ENCODE measurements around the gene RNF227. TPM values are rescaled to one million over a fixed set of nuclear protein-coding genes. Genes with fewer than 3 reads are reported as not detected.
"Not testable (repeated sequence)": the region's sequence is repeated elsewhere in the genome, so short reads cannot be mapped to it uniquely, and the experiment has no call there.

The RNF227 gene
- total RNA-seq, 1 experiment from 2014 or later = 1.1 TPM

DNA sequence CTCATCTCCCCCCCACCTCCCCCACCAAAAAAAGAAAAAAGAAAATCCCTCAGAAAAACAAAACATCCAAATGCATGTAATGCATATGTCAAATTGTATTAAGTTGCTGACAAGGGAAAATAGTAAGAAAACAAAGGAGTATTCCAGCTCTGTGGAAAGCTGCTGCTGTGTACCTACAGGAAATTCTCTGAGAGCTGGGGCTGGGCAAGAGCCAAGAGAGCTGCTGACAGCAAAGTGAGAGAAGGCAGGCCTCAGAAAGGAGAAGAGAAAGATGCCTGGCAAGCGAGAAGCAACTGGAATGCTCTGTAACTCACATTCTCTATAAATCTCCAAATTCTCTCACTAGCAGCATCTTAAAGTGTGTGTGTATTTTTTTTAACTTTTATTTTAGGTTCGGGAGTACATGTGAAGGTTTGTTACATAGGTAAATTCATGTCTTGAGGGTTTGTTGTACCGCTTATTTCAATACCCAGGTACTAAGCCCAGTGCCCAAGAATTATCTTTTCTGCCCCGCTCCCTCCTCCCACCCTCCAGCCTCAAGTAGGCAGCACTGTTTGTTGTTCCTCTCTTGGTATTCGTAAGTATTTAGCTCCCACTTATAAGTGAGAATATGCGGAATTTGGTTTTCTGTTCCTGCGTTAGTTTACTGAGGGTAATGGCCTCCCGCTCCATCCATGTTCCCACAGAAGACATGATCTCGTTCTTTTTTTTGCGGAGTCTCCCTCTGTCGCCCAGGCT lies 40.3 kb upstream of the RNF227 start:
- BruUV-seq (replicated peaks) = no TSS peak
- H3K27me3 ChIP-seq (replicated peaks; ENCODE audit: insufficient read depth, low read depth, low read length, poor library complexity) = no peaks in the 10 kb centered on the region
- intact Hi-C loops (cut with micrococcal nuclease; ENCODE audit: unreplicated experiment) = no loop called here
- no peak overlapping the region for H3K27ac ChIP-seq (ENCODE audit: low read depth, low read length, poor library complexity, severe bottlenecking)
- TF ChIP-seq CTCF (conservative IDR thresholded peaks at IDR 0.05; ENCODE audit: low read depth, low read length) (no peak), EZH2 (IDR thresholded peaks at IDR 0.05; ENCODE audit: borderline replicate concordance, low read depth, low read length, poor library complexity, severe bottlenecking) (no peak)
- DNase-seq (ENCODE audit: low spot score) = no peak
- H3K4me3 ChIP-seq (ENCODE audit: low read depth, low read length, poor library complexity, severe bottlenecking) = no peak overlapping the region
- no peaks in the 10 kb centered on the region for H3K4me1 ChIP-seq (ENCODE audit: insufficient read depth, low read length, poor library complexity, severe bottlenecking)
- CTCF ChIA-PET = no interaction called here
- POLR2A ChIA-PET (ENCODE audit: low non-redundant PET) = no interaction called here
- no peaks in the 10 kb centered on the region for H3K36me3 ChIP-seq (ENCODE audit: insufficient read depth, low read length, poor library complexity, severe bottlenecking)
- H3K9me3 ChIP-seq (ENCODE audit: low read depth, low read length, poor library complexity, severe bottlenecking) = no peaks in the 10 kb centered on the region

DNA sequence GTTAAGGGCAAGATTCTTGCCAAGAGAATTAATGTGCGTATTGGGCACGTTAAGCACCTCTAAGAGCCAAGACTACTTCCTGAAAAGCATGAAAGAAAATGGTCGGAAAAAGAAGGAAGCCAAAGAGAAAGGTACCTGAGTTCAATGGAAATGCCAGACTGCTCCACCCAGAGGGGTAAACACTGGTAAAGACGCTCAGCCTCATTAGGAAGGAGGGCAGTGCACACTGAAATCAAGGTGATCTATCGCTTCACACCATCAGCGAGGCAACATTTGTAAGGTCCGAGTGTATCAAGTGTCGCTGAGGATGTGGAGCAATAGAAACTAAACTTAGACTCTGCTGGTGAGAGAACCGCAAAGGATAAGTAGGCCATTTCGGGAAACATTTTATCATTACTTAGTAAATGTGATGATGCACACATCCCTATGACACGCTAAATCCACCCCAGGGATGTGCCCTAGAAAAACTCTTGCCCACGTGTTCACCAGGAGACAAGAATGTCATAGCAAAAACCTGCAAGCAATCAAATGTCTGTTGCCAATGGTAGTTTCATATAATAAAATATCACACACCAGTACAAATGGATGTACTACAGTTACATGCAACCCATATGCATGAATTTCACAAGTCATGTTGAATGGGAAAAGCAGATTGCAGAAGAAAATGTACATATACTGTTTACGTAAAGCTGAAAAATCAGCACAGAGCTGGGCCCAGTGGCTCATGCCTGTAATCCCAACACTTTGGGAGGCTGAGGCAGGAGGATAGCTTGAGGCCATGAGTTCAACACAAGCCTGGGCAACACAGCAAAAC lies 39.5 kb upstream of the RNF227 start:
- Histone ChIP-seq H3K36me3 (ENCODE audit: insufficient read depth, low read length, poor library complexity, severe bottlenecking) (no peaks in the 10 kb centered on the region), H3K27ac (ENCODE audit: low read depth, low read length, poor library complexity, severe bottlenecking) (no peak overlapping the region), H3K9me3 (ENCODE audit: low read depth, low read length, poor library complexity, severe bottlenecking) (no peaks in the 10 kb centered on the region), H3K4me1 (ENCODE audit: insufficient read depth, low read length, poor library complexity, severe bottlenecking) (no peaks in the 10 kb centered on the region), H3K27me3 (replicated peaks; ENCODE audit: insufficient read depth, low read depth, low read length, poor library complexity) (no peaks in the 10 kb centered on the region), H3K4me3 (ENCODE audit: low read depth, low read length, poor library complexity, severe bottlenecking) (no peak overlapping the region)
- TF ChIP-seq EZH2 (IDR thresholded peaks at IDR 0.05; ENCODE audit: borderline replicate concordance, low read depth, low read length, poor library complexity, severe bottlenecking) = no peak
- TF ChIP-seq CTCF (conservative IDR thresholded peaks at IDR 0.05; ENCODE audit: low read depth, low read length) = no peak
- intact Hi-C loops (cut with micrococcal nuclease; ENCODE audit: unreplicated experiment) = no loop called here
- no TSS peak for BruUV-seq (replicated peaks)
- no peak for DNase-seq (ENCODE audit: low spot score)
- POLR2A ChIA-PET (ENCODE audit: low non-redundant PET) = no interaction called here
- CTCF ChIA-PET = no interaction called here

DNA sequence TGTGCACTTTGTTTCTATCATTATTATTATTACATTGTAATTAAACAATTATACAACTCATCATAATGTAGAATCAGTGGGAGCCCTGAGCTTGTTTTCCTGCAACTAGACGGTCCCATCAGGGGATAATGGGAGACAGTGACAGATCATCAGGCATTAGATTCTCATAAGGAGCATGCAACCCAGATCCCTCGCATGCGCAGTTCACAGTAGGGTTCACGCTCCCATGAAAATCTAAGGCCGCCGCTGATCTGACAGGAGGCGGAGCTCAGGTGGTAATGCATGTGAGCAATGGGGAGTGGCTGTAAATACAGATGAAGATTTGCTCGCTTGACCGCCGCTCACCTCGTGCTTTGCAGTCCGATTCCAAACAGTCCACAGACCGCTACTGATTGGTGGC lies 37.2 kb upstream of the RNF227 start:
- intact Hi-C loops (cut with micrococcal nuclease; ENCODE audit: unreplicated experiment); POLR2A ChIA-PET (ENCODE audit: low non-redundant PET): not testable (repeated sequence)

More for the DNA sequence above, 37.2 kb upstream of the RNF227 start:
- BruUV-seq (replicated peaks); H3K9me3 ChIP-seq (ENCODE audit: low read depth, low read length, poor library complexity, severe bottlenecking); DNase-seq (ENCODE audit: low spot score); H3K27me3 ChIP-seq (replicated peaks; ENCODE audit: insufficient read depth, low read depth, low read length, poor library complexity); CTCF ChIA-PET; H3K27ac ChIP-seq (ENCODE audit: low read depth, low read length, poor library complexity, severe bottlenecking); H3K4me1 ChIP-seq (ENCODE audit: insufficient read depth, low read length, poor library complexity, severe bottlenecking); H3K4me3 ChIP-seq (ENCODE audit: low read depth, low read length, poor library complexity, severe bottlenecking): not testable (repeated sequence)
- H3K36me3 ChIP-seq (ENCODE audit: insufficient read depth, low read length, poor library complexity, severe bottlenecking) = peaks cover 16% of the 10 kb centered on the region

Measured in A673 (cell line).